IPS-18a (cell line): ENCODE results near the gene KLHL18.
"Not testable (repeated sequence)": the region's sequence is repeated elsewhere in the genome, so short reads cannot be mapped to it uniquely, and the experiment has no call there.

ENCODE experiments used
- H3K27ac ChIP-seq: one replicate; pipeline ENCODE4 v1.5.1; 2013; ENCODE audit warnings: low read length
- H3K27me3 ChIP-seq: one replicate; pipeline ENCODE4 v1.6.1; 2013; ENCODE audit warnings: mild to moderate bottlenecking, low read length; ENCODE audit not compliant: control insufficient read depth, insufficient read depth
- H3K36me3 ChIP-seq: one replicate; pipeline ENCODE4 v1.6.1; 2013; ENCODE audit warnings: low read depth, low read length; ENCODE audit not compliant: control insufficient read depth
- H3K4me1 ChIP-seq: one replicate; pipeline ENCODE4 v1.6.1; 2013; ENCODE audit warnings: low read depth, low read length; ENCODE audit not compliant: control insufficient read depth
- H3K4me3 ChIP-seq: one replicate; pipeline ENCODE4 v1.5.1; 2013; ENCODE audit warnings: low read length
- H3K9ac ChIP-seq: one replicate; pipeline ENCODE4 v1.6.1; 2013; ENCODE audit warnings: mild to moderate bottlenecking, low read length, moderate library complexity
- H3K9me3 ChIP-seq: one replicate; pipeline ENCODE4 v1.6.1; 2013; ENCODE audit warnings: low read depth, low read length; ENCODE audit not compliant: control insufficient read depth

The KLHL18 gene

GRCh38 chr3:47316151-47316550, 33.4 kb downstream of the KLHL18 start:
- not testable (repeated sequence) for H3K4me3 ChIP-seq, H3K27ac ChIP-seq, H3K4me1 ChIP-seq, H3K27me3 ChIP-seq, H3K9ac ChIP-seq, H3K9me3 ChIP-seq
- peaks cover 11% of the 10 kb centered on the region for H3K36me3 ChIP-seq

GRCh38 chr3:47318916-47319315, 36.2 kb downstream of the KLHL18 start:
- H3K36me3 ChIP-seq: peaks cover 29% of the 10 kb centered on the region
- no peak overlapping the region for H3K27ac ChIP-seq

GRCh38 chr3:47319956-47320355, 37.2 kb downstream of the KLHL18 start:
- Histone ChIP-seq H3K27ac (no peak overlapping the region), H3K9ac (no peak overlapping the region), H3K36me3 (peaks cover 30% of the 10 kb centered on the region), H3K27me3 (no peaks in the 10 kb centered on the region), H3K9me3 (no peaks in the 10 kb centered on the region), H3K4me3 (no peak overlapping the region), H3K4me1 (no peaks in the 10 kb centered on the region)

More at GRCh38 chr3:47318916-47319315, 36.2 kb downstream of the KLHL18 start:
- Histone ChIP-seq H3K9me3 (no peaks in the 10 kb centered on the region), H3K27me3 (no peaks in the 10 kb centered on the region), H3K4me1 (no peaks in the 10 kb centered on the region), H3K4me3 (no peak overlapping the region), H3K9ac (no peak overlapping the region)

GRCh38 chr3:47323431-47324277, 40.9 kb downstream of the KLHL18 start:
- no peak overlapping the region for H3K9ac ChIP-seq
- H3K4me3 ChIP-seq: no peak overlapping the region
- H3K27ac ChIP-seq: no peak overlapping the region
- H3K27me3 ChIP-seq: no peaks in the 10 kb centered on the region
- no peaks in the 10 kb centered on the region for H3K9me3 ChIP-seq
- H3K36me3 ChIP-seq: peaks cover 49% of the 10 kb centered on the region
- no peaks in the 10 kb centered on the region for H3K4me1 ChIP-seq

- H3K4me1 ChIP-seq: no peaks in the 10 kb centered on the region
- peaks cover 49% of the 10 kb centered on the region for H3K36me3 ChIP-seq
- H3K9ac ChIP-seq: no peak overlapping the region
- no peaks in the 10 kb centered on the region for H3K9me3 ChIP-seq
- H3K27me3 ChIP-seq: no peaks in the 10 kb centered on the region
- H3K27ac ChIP-seq: no peak overlapping the region
- no peak overlapping the region for H3K4me3 ChIP-seq
Measured at GRCh38 chr3:47324278-47324865, 41.6 kb downstream of the KLHL18 start.

GRCh38 chr3:47333907-47334306, 51.2 kb downstream of the KLHL18 start:
- no peak overlapping the region for H3K27ac ChIP-seq
- no peaks in the 10 kb centered on the region for H3K9me3 ChIP-seq
- H3K9ac ChIP-seq: no peak overlapping the region
- H3K4me1 ChIP-seq: no peaks in the 10 kb centered on the region
- H3K4me3 ChIP-seq: no peak overlapping the region
- no peaks in the 10 kb centered on the region for H3K27me3 ChIP-seq
- H3K36me3 ChIP-seq: peaks cover 66% of the 10 kb centered on the region

GRCh38 chr3:47337656-47338055, 54.9 kb downstream of the KLHL18 start:
- Histone ChIP-seq H3K9ac (no peak overlapping the region), H3K27ac (no peak overlapping the region), H3K4me3 (no peak overlapping the region), H3K9me3 (no peaks in the 10 kb centered on the region), H3K27me3 (no peaks in the 10 kb centered on the region), H3K4me1 (no peaks in the 10 kb centered on the region), H3K36me3 (peaks cover 73% of the 10 kb centered on the region)

GRCh38 chr3:47339951-47340350, 57.2 kb downstream of the KLHL18 start:
- Histone ChIP-seq H3K36me3 (peaks cover 75% of the 10 kb centered on the region), H3K9ac (no peak overlapping the region), H3K27me3 (no peaks in the 10 kb centered on the region), H3K27ac (no peak overlapping the region), H3K4me1 (no peaks in the 10 kb centered on the region), H3K4me3 (no peak overlapping the region), H3K9me3 (no peaks in the 10 kb centered on the region)

- Histone ChIP-seq H3K36me3 (peaks cover 77% of the 10 kb centered on the region), H3K4me1 (no peaks in the 10 kb centered on the region), H3K9me3 (no peaks in the 10 kb centered on the region), H3K4me3 (no peak overlapping the region), H3K9ac (no peak overlapping the region), H3K27ac (no peak overlapping the region), H3K27me3 (no peaks in the 10 kb centered on the region)
Measured at GRCh38 chr3:47340866-47341265, 58.1 kb downstream of the KLHL18 start.

GRCh38 chr3:47342151-47342550, 59.4 kb downstream of the KLHL18 start:
- no peak overlapping the region for H3K4me3 ChIP-seq
- no peaks in the 10 kb centered on the region for H3K9me3 ChIP-seq

GRCh38 chr3:47342812-47343211, 60.1 kb downstream of the KLHL18 start:
- H3K9me3 ChIP-seq: no peaks in the 10 kb centered on the region
- H3K36me3 ChIP-seq: peaks cover 58% of the 10 kb centered on the region
- no peaks in the 10 kb centered on the region for H3K4me1 ChIP-seq

More at GRCh38 chr3:47342151-47342550, 59.4 kb downstream of the KLHL18 start:
- Histone ChIP-seq H3K9ac (no peak overlapping the region), H3K27me3 (no peaks in the 10 kb centered on the region), H3K4me1 (no peaks in the 10 kb centered on the region), H3K36me3 (peaks cover 65% of the 10 kb centered on the region), H3K27ac (no peak overlapping the region)

More at GRCh38 chr3:47342812-47343211, 60.1 kb downstream of the KLHL18 start:
- Histone ChIP-seq H3K27me3 (no peaks in the 10 kb centered on the region), H3K9ac (no peak overlapping the region), H3K27ac (no peak overlapping the region), H3K4me3 (no peak overlapping the region)
